ENCODE results near the gene SCP2D1.
"Not testable (repeated sequence)": the region's sequence is repeated elsewhere in the genome, so short reads cannot be mapped to it uniquely, and the experiment has no call there.

Gene SCP2D1

DNA sequence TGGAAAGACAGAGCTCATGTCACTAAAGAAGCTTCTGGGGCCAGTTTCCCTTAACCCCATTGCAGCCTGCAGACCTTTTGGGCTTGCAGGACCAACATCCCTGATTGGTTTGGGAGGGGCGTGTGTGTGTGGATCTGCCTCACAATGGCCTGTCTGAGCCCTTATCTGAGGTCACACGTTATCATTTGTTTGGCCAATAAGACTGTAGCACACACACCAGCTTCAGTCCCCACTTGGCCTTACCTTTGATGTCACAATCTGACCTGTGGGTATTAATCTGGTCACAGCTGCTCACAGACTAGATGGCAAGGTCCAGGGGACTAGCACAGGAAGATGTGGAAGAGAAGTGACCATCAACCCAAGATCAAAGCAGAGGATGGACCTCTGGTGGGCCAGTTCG lies at the start of gene SCP2D1:
TSS of gene SCP2D1 (plus strand) at position 301 of the 400 bp plus-strand sequence. CDS start at position 334, 33 bp downstream.
- no peak for DNase-seq

DNA sequence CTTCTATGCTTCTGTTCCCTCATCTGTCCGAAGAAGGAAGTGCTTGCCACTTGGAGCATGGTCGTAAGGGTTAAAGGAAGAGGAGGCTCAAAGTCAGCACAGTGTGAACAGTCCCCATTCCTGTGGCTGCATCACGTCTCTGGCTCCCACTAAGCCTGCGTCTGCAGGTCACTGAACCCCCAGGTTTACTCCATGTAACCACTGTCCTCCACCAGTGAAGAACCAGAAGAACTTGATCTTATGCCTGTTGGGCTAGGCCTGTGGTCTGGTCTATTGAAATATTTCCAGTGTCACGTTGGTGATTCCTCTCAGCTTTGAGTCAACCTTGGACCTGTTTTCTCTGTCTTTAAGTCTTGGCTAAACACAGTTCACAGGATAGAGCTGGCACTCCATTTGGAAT lies 45.9 kb upstream of the SCP2D1 start:
- DNase-seq: no peak

DNA sequence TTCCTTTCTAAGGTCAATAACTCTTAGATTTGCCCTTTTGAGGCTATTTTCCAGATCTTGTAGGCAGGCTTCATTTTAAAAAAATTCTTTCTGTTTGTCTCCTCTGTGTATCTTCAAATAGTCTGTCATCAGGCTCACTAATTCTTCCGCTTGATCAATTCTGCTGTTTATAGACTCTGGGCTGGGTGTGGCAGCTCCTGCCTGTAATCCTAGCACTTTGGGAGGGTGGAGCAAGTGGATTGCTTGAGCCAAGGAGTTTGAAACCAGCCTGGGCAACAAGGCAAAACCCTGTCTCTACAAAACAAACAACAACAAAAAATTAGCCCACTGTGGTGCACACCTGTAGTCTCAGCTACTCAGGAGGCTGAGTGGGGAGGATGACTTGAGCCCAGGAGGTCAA lies 40.0 kb upstream of the SCP2D1 start:
- DNase-seq: no peak

DNA sequence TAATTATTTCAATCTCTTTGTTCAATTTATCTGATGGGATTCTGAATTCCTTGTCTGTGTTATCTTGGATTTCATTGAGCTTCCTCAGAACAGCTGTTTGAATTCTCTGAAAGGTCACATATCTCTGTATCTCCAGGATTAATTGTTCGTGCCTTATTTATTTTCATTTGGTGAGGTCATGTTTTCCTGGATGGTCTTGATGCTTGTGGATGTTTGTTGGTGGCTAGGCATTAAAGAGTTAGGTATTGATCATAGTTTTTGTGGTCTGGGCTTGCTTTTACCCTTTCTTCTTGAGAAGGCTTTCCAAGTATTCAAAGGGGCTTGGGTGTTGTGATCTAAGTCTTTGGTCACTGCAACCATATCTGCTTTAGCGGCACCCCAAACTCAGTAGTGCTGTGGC lies 39.4 kb upstream of the SCP2D1 start:
- no peak for DNase-seq

DNA sequence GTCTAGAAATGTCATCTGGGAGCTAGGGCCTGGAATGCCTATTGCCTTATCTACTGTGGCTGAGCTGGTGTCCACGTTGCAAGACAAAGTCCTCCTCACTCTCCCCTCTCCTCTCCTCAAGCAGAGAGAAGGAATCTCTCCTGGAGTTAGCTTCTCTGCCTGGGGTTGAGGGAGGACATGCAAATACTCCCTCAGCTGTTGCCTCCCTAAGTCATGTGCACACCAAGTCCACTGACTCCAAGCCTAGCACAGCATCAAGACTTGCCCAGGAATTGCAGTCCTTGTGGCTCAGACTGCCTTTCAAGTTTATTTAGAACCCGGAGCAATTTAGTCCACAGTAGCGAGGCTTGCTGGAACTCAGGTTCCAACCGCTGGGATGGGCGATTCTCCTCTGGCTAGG lies 38.0 kb upstream of the SCP2D1 start:
- no peak for DNase-seq

DNA sequence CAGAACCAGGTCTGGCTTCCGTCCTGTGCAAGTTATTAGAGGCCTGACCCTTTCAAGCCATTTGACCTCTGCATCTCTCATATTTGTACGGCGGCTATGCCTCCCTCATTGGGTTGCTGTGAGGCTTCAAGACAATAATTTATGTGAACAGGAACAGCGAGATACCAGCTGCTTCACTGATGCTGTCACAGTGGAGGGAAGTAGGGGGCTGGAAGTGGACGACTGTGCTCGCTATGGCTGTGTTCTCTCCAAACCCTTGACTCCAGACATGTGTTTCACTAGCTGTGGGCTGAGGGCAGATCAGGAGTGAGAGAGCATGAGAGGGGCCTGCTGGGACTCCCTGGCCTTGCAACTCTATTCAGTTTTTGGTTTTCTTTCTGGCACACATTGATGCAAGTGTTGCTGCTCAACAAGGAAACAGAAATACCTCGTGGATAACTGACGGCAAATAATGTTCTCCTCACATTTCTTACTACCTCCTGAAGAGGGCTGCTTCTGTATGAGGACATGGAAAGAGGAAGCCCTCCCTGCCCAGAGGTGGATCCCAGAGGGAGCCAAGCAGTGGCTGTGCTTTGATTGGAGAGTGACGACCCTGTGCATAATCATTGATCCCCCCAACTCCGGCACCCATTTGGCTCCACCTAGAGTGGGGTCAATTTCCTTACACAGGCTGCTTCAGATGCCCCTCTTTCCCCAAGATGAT lies 34.7 kb upstream of the SCP2D1 start:
- DNase-seq: no peak

DNA sequence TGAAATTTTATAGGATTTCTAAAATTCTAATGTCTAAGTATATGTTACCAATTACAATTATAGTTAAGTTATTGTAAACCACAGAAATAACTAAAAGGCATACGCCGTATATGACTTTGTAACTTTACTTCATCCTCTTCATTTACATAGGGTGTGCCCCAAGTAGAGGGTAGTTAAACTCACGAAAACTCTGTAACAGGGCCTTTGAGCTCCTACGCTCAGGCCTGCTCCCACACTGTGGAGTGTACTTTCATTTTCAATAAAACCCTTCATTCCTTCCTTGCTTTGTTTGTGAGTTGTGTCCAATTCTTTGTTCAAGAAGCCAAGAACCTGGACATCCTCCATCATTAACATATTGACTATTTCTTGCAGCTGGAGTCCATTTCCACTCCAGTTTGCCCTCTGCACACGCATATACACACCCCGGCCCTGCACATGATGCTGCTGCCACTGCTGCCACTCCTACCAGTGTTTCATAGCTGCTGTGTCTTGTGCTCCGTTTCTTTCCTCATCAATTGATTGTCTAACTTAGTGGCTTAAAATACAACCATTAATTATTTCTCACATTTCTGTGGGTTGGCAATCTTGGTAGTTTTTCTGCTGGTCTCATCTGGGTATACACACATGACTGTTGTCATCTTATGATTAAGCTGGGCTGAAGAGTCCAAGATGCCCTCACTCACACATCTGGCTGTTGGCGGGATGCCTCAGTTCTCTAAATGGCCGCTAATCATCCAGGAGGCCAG lies 33.0 kb upstream of the SCP2D1 start:
- no peak for DNase-seq

DNA sequence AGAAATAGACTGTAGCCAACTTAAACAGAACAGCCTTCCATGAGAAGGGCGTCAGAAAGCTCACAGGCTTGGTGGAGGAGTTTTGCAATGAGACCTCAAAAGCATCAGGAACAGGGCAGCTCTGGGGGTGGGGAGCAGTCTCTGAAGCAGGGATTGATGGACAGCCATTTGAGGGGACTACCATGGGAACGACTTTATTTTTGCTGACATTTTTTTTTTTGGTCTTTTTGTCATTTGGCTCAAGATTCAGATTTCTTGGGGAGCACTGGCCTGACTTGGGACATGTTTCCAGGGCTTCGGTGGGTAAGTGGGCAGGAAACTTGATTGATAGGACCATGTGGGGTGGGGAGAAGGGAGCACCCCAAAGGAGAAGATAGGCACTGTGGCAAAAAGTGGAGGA lies 32.1 kb upstream of the SCP2D1 start:
- DNase-seq: no peak

DNA sequence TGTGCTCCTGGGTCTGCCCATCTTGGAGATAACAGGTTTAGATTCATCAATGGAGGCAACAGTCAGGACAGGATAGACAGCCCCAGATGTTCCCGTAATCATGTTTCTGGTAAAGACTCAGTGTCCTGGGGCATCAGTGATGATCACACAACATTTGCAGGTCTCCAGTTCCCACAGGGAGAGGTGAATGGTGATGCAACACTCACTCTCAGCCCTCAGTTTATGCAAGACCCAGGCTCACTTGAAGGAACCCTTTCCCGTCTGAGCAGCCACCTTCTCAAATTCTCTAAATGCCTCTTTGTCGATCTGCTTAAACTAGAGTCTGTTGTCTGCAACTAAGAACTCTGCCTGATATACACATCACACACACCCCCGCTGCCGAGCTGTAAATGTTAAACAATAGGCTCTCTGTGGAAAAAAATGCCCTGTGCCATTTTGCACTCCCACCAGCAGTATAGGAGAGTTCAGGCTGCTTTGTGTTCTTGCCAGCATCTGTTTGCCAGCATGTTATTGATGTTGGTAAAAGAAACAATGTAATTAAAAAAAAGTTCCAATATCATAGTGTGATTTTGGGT lies 30.1 kb upstream of the SCP2D1 start:
- no peak for DNase-seq

DNA sequence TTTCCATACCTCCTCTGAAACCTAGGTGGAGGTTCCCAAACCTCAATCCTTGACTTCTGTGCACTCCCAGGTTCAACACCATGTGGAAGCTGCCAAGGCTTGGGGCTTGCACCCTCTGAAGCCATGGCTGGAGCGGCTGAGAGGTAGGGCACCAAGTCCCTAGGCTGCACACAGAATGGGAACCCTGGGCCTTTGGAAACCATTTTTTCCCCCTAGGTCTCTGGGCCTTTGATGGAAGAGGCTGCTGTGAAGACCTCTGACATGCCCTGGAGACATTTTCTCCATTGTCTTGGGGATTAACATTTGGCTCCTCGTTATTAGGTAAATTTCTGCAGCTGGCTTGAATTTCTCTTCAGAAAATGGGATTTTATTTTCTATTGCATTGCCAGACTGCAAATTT lies 26.5 kb upstream of the SCP2D1 start:
- DNase-seq: not testable (repeated sequence)

DNA sequence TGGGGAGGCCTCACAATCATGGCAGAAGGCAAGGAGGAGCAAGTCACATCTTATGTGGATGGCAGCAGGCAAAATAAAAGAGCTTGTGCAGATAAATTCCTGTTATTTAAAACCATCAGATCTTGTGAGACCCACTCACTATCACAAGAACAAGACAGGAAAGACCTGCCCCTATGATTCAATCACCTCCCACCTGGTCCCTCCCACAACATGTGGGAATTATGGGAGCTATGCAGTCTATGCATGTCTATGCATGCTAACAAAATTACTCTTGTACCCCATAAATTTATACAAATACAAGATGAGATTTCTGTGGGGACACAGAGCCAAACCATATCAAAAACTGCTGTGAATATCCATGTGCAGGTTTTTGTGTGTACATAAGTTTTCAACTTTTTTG lies 25.6 kb upstream of the SCP2D1 start:
- DNase-seq: no peak

DNA sequence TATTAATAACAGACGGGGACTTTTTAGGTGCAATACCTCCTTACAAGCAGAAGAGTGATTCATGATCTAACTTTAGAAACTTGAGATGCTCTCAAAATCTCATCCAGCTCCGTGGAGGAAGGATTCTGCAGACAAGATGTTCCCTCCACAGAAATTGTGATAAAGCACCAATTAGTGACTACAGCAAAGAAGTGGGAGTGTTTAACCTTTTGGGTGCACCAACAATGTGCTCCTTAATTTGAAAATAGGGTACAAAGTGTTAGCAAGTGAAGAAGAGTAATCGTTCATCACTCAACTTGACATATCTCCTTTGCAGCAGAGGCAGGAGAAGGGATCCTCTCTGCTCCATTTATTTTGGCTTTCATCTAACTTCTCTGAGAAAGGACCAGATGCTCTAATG lies 22.8 kb upstream of the SCP2D1 start:
- no peak for DNase-seq

DNA sequence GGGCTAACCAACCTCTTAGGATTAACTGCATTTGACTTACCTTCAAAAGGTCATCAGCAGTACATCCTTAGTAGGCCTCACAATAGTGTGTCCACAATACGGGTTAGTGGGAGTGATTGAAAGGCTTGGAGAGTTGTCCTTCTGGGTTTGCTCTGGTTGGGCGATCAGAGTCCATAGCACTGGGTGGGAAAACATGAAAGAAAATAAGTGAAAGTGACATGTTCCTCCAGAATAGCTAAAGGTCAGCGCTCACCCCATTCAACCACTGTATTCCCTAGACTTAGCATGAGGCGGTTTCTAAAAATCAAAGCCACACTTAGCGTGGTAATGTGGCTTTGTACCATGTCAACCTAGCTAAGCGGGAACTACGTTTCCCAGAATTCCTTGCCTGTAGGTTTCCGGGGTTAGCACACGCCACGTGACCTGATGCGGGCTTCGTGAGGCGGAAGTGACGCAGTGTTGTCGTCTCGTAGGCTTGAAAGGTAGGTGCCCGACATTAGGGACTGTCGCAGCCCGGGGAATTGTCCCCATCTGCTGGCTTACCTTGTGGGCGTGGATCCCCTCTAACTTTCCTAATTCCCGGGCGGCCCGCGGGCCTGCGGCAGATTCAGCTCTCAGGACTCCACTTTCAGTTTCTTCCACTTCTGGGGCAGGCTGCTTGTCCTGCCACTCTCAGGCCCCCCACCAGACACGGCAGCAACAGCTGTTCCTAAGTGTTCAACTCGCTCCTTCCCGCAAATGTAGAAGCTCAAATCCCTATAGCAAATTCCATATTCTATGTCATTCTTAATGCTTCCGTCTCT lies 19.8 kb upstream of the SCP2D1 start:
- DNase-seq: peak; percentile 92

DNA sequence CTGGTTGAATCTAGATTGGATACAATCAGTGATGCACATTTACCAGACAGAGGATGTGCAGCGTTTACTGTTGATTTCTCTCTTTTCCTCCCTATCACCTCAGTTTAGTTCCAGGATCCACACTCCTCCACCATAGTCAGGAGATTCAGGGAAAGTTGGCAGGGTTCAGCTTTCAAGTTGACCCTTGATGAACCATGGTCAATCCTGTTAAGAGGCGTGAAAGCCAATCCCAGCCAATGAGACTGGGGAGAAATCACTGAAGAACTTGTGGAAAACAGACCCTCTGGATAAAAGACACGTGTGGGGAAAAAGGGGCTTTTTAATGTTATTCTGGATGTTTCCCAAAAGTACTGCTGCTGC lies 19.2 kb upstream of the SCP2D1 start:
- DNase-seq: no peak

DNA sequence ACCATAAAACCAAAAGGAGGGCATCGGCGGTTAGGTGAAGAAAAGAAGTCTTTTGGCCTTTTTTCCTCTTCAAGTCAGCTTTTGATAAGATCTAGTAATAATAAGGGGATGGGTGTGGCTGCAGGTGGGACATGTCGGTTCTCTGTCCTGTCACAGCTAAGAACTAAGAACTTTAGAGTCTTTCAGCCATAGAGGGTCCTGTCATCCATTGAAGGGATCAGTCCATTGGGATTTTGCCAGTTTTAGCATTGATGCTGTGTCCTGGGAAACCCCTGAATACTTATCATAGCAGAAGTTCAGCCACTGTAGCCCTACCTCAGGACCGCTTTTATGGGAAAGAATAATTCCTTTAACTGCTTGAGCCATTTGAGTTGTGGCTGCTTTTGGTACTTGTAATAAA lies 18.2 kb upstream of the SCP2D1 start:
- DNase-seq: no peak

DNA sequence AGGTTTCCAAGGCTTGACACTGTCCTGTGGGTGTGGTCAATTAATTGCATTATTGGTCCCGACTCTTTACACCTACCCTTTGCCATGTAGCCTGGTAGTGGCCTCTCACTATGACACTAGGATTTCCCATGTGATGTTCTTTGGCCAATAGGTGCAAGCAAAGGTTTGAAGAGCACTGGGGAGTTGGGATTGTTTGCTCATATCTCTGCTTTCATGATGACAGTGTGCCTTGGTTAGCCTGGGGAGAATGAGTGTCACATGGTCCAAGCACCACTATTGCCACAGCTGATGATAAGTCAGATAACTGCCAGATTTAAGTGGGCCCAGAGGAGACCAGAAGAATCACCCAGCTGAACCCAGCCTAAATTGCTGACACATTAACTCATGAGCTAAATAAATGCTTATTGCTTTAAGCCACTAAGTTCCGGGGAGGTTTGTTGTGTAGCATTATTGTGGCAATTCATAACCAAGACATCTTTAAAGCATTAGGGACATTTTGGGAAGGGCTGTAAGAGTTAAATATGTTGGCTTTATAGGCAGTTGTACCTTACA lies 17.2 kb upstream of the SCP2D1 start:
- no peak for DNase-seq

DNA sequence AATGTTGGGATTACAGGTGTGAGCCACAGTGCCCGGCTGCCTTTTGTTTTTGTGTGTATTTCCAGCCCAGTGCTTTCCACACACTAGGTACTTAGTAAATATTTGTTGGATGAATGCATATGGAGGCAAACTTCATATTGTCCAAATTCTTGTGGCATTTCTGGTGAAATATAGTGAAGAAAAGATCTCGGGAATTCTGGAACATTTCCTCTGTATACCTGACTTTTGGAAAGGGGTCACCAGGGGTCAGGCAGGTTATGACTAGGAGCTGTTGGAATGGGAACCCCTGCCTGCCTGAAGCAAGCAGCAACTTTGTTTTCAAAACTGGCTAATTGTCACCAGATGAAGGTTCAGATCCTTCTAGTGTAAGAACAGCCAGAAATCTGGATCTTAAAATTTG lies 12.1 kb upstream of the SCP2D1 start:
- no peak for DNase-seq

DNA sequence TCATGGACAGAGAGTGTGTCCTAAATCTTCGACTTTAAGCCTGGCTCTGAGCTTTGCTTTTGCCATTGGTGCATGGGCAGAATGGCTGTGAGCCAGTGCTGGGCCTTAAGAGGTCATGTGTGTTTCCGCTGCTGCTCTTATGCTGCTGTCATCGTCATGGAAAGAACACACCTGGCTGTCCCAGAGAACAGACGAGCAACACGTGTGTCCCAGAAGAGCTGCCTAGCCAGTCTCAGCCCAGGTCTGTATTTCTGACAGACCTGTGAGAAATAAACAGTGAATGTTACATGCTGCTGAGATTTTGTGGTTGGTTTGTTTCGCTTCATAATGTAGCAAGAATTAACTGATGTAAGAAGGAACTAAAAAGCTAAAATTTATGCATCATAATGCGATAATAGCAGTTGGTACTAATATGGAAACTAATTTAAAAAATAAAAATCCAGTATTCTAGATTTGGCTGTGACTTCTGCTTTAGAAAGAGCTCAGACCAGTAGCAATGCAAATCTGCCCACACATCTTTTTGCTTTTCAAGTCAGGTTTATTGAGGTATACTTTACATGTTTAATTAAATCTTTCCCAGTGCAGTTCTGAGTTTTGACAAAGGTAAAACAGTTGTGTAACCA lies 11.5 kb upstream of the SCP2D1 start:
- no peak for DNase-seq

DNA sequence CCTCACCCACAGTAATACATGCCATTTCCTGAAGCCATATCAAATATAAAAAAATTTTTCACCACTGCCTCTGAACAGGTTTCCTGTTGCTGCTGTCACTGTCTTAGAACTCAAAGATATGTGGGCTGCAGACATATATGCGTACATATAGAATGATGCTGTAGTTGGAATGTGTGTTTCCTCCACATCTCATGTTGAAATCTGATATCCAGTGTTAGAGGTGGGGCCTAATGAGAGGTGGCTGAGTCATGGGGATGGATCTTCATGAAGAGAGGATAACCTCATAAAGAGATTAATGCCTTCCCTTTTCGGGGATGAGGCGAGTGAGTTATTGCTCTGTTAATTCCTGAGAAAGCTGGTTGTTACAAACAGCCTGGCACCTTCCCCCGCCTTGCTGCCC lies 7.7 kb upstream of the SCP2D1 start:
- no peak for DNase-seq

DNA sequence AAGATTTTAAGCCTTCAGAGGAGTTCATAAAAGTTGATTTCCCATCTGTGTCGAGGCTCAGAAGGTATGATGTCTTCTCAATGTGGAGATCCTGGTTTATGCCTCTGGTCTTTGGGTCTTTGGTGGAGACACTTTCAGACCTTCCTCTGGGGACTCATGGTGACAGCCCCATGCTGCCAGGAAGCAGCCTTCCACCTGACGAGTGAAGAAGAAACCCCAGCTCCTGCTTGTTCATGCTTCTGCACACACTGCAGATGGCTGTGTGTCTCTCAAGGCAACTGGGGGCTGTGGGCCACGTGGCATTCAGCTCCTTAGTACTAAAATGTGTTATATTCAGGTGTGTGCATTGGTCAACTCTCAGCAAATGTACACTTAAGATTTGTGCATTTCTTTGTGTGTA lies 4.9 kb upstream of the SCP2D1 start:
- no peak for DNase-seq

DNA sequence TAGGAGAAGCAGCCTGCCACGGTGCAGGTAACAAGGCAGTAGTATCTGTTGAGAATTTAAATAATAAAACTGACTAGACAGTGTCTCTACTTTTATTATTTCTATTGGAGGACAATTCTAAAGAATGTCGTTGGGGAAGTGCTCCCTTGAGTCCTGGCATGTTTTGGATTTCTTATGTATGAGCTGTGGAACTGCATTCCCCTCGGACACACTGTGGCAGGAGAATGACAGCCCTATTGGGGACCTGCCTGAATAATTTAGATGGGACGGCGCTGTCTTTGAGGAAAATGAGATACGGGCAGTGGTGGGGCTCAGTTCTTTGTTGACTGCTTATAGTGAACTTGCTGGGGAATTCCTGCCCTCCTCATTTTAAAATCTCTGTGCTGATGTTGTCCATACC lies 2.4 kb upstream of the SCP2D1 start:
- DNase-seq: no peak

DNA sequence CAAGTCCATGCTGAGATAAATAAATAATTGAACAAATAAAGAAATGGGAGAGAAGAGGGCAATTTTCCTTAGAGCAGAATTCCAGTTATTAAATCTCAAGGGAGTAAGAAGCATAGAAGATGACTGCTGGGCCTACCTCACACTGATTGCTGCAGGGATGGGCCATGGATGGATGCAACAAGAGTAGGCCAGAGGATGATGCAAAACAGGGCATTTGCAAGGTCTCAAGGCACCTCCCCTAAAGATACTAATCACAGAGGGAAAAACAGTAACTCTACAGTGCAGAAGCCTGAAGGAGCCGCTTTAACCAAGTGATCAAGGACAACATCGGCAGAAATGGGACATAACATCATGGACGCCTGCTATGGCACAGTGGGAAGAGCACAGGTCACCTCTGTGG lies 1.7 kb upstream of the SCP2D1 start:
- no peak for DNase-seq

Data from CD4-positive, alpha-beta T cell treated with Interleukin-12 subunit alpha and Interleukin-12 subunit beta, for 1 hour (primary cell).